A549 (cell line): ENCODE measurements around the gene ACTR1A.

Experiments
- CEBPB ChIP-seq, 2 experiments: fragments of >200 bp in 1 of 2; sonication (Bioruptor Twin) in 1 of 2; formaldehyde crosslinking in 1 of 2; IDR thresholded peaks; 2 replicates each; pipeline ENCODE4 v1.6.1; 2012 to 2016
- CHD2 ChIP-seq: fragments of 150-350 bp; IDR thresholded peaks from 2 replicates; pipeline ENCODE4 v1.6.1; 2014; ENCODE audit warnings: low read length; ENCODE audit not compliant: partially characterized antibody
- CTCF ChIP-seq: fragments of >200 bp; sonication (Bioruptor Twin); formaldehyde crosslinking; IDR thresholded peaks from 3 replicates; pipeline ENCODE4 v1.5.1; 2016
- EP300 ChIP-seq, 2 experiments: fragments of >200 bp; sonication (Bioruptor Twin); formaldehyde crosslinking; IDR thresholded peaks; 2 replicates in 1 of 2; 3 replicates in 1 of 2; pipeline ENCODE4 v1.6.1; 2016 to 2017
- JUN ChIP-seq, 2 experiments: fragments of >200 bp; sonication (Bioruptor Twin); formaldehyde crosslinking; IDR thresholded peaks; 2 replicates in 1 of 2; 3 replicates in 1 of 2; pipeline ENCODE4 v1.6.1; 2016 to 2017
- KDM5A ChIP-seq: fragments of 200-600 bp; sonication (generic); IDR thresholded peaks from 2 replicates; pipeline ENCODE4 v1.6.1; 2016; ENCODE audit warnings: antibody characterized with exemption, mild to moderate bottlenecking
- PHF8 ChIP-seq: fragments of 200-600 bp; sonication (generic); IDR thresholded peaks from 2 replicates; pipeline ENCODE4 v1.6.1; 2016; ENCODE audit warnings: low read depth, mild to moderate bottlenecking, antibody characterized with exemption, moderate library complexity, borderline replicate concordance
- RAD21 ChIP-seq, 2 experiments: fragments of >200 bp in 1 of 2; sonication (Bioruptor Twin) in 1 of 2; formaldehyde crosslinking in 1 of 2; IDR thresholded peaks in 1 of 2; conservative IDR thresholded peaks in 1 of 2; 2 replicates in 1 of 2; 3 replicates in 1 of 2; pipeline ENCODE4 v1.6.1; 2012 to 2018; ENCODE audit warnings: inconsistent platforms in 1 of 2
- REST ChIP-seq: fragments of 200-600 bp; sonication (generic); IDR thresholded peaks from 2 replicates; pipeline ENCODE4 v1.6.1; 2016; ENCODE audit warnings: antibody characterized with exemption, mild to moderate bottlenecking, moderate library complexity

- TF ChIP-seq RAD21 (conservative IDR thresholded peaks at IDR 0.05 in 1 of 2, IDR thresholded peaks at IDR 0.05 in 1 of 2) (no peak), CHD2 (no peak), CTCF (no peak), KDM5A (no peak), JUN (IDR thresholded peaks at IDR 0.05) (no peak), CEBPB (IDR thresholded peaks at IDR 0.05) (no peak), EP300 (IDR thresholded peaks at IDR 0.05) (no peak), PHF8 (no peak), REST (no peak)
Observed at GRCh38 chr10:102537948-102538347, 35.4 kb upstream of the ACTR1A start.
